GM21786 (cell line): ENCODE results near the gene ALPI.

ENCODE experiments used
- ATAC-seq: cut with Tn5 transposase; IDR thresholded peaks from one replicate; pipeline ENCODE4 v1.9.1; 2021; ENCODE audit not compliant: unreplicated experiment

The ALPI gene

DNA sequence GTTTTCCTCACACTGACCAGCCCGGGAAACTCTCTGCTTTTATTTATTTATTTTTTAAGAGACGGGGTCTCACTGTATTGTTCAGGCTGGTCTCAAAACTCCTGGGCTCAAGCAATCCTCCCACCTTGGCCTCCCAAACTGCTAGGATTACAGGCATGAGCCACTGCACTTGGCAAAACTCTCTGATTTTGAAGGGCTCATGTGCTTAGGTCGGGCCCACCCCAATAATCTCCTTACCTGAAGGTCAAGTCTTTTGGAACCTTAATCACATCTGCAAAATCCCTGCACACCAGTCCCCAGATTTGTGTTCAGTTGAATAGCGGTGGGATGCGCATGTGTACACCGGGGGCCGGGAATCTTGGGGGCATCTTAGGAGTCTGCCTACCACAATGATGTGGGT is 39.3 kb downstream of the ALPI start:
- ATAC-seq: no peak

DNA sequence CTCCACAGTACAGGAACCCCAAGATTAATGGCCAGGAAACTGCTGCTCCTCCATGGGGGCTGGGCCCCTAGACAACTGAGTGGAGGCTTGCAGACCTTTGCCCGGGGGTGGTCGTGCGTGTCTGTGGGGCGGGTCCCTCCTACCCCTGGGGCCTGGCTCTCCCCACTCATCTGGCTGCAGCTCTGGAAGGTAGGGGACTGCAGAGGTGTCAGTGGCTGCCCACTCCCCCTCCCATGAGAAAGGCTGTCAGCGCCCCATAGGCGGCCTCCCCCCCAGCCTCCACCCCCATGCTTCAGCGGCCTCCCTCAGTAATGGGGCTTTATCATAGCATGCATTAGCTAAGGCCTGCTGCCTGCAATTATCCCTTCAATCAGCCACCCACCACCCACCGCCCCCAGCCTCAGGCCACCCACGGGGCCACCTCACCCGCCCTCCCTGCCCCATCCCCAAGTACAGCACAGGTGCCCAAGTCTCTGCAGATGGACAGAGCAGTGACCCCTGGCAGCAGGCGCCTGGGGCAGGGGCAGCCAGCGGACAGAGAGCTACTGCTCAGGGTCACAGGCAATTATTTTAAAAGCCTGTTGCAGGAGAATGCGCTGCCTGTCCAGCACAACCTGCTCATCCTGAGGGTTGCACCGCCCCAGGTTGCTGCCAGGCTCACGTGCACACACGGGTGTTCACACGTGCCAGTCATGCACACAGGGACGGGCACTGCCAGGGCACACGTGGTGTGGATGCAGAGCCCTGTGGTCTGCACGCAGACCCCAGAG is 40.7 kb downstream of the ALPI start:
- no peak for ATAC-seq

DNA sequence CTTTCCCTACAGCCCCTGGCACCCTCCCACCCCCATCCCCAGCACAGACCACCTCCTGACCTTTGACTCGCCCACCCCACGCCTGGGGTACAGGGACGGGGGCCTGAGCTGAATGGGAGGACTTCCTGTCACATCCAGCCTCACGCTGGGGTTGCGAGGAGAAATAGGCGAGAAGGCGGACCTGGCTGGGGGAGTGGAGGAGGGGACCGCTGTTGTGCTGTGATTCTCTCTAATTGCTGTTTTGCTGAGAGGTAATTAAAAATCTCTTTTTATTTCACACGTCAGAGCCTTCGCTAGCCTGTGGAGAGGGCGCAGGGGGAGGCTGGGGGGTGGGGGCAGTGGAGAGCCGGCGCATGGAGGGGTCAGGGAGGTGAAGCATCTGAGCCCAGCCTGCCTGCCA is 41.4 kb downstream of the ALPI start:
- ATAC-seq: no peak

DNA sequence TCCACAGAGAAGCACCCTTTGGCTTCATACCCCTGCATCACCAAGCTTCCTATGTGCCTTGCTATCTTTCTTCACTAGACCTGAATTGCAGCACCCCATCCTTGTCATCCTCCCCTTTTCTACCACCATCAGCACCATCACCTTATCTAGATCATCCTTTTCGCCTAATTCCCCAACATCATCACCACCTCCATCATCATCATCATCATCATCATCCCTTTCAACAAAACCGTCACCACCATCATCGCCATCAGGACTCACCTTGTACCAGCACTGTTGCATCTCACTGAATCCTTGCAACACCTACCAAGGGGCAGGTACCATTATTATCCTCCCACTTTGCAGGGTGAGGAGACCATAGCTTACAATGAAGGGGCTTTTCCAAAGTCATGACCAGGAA is 42.5 kb downstream of the ALPI start:
- no peak for ATAC-seq

DNA sequence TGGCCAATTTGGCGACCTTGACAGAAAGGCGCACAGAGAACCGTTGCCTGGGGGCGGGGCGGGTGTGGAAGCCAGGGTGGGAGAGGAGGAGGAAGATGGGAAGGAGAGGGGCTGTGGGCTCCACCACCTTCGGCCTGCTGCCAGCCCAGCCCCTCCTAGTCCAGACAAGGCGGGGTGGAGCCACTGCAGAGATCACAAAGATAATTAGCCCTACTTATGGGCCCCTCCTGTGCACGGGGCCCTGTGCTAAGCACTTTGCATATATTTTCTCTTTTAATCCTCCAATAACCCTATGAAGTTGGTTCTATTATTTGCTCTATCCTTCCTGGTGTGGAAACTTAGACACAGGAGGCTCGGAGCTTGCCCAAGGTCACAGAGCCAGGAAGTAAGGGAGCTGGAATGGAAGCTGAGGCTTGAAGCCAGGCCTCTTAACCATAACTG is 45.4 kb downstream of the ALPI start:
- ATAC-seq: no peak

DNA sequence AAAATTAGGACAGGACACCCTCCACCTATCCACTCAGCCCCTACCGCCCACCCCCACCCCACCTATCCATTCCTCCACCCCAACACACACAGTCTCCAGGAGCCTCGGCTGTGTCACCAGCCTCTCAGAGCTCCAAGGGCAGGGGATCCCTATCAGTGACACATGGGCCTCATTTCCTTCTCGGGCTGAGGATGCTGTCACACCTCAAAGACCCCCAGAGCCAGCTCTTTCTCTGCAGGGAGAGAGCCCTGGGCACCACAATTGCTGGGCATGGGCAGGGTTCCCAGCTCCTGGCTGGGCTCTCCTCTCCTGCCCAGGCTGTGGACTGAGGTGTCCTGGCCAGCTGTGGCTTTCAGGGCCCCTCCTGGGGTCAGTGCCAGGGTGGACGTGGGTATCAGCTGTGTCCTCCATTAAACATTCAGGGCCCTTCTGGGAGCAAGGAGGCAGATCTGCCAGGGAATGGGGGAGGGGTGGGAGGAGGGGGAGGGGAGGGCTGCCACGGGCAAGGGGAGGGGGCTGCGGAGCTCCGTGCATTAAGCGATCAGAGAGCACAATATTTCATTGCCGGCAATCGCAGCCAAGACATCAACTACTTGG is 45.9 kb downstream of the ALPI start:
- no peak for ATAC-seq

DNA sequence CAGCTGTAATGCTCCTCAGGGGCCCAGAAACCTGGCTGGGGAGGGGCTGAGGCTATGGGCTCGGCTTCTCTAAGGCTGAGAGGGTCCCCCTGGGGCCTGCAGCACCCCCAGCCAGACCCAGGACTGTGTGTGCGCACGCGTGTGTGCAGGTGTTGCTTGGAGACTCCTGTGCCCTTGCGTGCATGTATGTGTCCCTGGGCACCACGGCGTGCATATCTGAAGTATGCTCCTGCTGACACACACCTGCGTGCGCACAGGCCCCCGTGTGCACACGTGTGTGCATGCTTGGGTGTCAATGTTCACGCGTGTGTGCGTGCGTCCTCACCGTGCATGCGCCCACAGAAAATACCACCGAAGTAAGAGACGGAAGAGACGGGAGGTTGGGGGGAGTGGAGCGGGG is 46.6 kb downstream of the ALPI start:
- ATAC-seq: no peak

DNA sequence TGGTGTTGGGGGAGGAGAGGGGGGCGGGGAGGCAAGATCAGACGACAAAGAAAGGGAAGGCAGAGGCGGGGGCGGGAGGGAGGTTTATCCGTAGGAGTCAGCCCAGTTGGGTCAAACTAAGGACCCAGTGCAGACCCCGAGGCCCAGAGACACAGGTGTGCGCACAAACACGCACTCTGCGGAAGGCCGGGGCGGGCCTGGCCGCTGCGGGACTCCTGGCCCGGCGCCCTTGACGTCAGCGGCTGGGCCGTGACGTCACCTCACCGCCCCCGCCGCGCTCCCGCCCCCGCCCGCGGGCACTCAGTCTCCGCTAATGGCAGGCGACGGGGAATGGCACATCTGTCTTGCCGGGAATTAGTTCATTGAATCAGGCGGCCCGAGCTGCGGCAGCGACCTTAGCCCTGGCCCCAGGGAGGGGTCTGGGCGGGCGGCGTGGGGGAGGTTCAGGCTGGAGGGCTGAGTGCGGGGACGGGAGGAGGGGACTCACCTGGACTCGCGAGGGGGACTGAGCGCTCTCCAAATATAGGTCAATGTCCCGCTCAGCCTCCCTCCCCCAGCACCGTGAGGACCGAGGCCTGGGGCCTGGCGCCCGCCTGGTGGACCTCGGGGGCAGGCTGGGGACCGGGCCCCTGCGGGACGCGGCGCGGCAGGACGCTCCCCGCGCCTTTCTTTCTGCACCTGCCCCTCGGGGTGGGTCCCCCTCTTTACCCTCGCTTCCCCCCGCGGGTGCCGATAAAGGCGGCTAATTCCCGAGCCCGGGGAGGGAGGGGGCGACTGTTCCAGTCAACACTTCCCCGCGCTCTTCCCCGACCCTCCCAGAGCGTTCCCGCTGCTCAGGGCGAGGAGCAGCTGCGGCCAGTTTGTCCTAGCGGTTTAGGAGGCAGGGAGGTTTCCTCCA is 47.2 kb downstream of the ALPI start:
- ATAC-seq: no peak

DNA sequence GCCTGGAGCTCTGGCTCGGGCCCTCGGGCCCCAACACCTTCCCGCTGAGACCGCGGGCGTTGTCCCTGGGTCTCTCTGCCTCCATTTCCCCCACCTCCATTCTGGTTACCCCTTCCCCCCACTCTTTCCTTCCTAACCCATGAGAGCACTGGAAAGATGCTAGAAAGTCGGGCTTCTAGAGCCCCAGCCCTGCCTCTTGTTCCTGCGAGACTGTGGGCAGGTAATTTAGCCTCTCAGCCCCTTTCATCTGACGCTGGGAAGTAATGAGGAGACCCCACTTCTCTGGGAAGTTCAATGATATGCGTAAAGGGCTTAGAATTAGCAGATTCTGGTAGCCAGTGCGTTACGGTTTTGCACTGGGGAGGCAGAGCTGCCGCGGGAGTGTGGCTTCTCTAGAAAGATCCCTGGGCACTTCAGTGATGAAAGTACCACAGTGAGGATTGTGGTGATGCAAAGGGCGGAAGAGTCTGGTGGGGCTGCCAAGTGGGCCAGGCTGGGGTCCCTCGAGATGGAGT is 47.9 kb downstream of the ALPI start:
- no peak for ATAC-seq

DNA sequence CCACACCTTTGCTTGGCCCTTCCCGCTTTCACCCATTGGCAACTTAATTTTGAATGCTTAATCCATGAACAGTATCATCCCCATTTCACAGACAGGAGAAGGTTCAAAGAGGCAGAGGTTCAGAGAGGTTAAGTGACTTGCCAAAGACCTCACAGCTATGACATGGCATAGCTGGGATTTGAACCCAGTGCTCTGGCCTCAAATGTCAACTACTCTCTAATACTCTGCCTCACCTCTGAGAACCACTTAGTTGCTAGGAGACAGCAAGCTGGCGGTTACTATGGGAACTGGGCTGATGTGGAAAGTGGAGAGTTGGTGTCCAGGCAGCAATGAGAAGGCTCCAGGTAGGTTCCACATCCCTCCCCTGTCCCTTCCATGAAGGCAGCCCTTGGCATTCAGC is 48.5 kb downstream of the ALPI start:
- no peak for ATAC-seq

DNA sequence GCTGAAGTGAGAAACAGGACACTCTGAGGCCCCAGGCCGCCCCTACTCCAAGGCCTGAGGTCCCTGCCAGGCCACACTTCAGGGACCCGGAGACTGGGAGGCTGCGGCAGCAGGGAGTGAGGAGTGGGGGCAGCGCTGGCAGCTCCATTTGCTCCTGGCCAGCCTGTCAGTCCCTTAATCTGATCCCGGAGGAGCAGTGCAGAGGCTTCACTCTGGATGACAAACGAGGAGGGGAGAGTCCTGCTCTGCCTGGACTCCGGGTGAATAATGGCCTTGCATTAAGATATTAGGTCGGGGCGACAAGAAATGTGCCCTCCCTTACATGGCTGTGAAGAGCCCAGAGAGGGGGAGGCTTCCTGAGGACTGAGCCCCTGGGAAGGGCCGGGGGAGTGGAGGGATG is 49.9 kb downstream of the ALPI start:
- ATAC-seq: no peak

DNA sequence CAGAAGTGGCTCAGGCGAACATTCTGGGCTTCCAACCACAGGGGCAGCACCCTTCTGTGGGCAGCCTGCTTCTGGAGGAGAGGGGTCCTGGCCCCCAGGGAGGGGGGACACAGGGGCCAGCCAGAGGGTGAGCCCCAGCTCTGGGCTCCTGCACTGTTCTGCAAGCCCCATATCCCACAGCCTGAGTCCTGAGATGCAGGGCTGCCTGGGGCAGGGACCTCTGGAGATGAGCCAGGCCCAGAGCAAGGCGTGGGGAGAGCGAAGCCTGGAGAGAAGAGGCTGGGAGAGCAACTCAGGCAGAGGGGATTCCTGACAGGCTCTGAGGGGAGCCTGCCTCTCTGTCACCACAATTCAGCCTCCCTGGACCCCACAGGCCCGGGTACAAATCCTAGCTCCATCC is 50.8 kb downstream of the ALPI start:
- ATAC-seq: no peak

DNA sequence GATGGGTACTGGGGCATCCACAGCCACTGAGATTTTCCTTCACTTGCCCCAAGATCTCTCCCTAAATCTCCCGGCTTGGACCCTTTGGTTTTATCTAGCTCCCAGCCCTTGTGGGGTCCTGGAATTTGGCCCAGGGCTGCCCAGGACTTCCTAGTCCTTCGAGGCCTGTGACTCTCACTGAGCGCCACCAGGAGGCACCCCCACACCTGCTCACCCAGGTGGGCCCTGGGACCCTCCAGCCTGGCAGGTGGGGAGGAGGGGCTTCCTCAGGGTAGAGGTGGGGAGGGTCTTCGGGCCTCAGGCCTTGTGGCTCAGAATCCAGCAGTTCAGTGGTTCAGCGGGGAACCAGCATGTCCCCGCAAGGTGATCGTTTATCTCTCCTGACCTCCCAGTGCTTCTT is 52.3 kb downstream of the ALPI start:
- ATAC-seq: no peak
